AG09309 (cell line): ENCODE data around the gene FPR2.

Experiments used
- DNase-seq: peaks from one replicate; pipeline ENCODE4 v3.0.0-alpha.2; 2010; ENCODE audit warnings: low read depth
- H3K4me3 ChIP-seq: 2 replicates; pipeline ENCODE4 v1.5.1; 2011; ENCODE audit warnings: mild to moderate bottlenecking, low read depth, low read length, moderate library complexity; ENCODE audit not compliant: control insufficient read depth
- CTCF ChIP-seq: IDR thresholded peaks from 2 replicates; pipeline ENCODE4 v1.5.1; 2011; ENCODE audit warnings: mild to moderate bottlenecking, low read depth, low read length, inconsistent platforms; ENCODE audit not compliant: insufficient read depth, control insufficient read depth; ENCODE audit errors: missing control alignments

FPR2 gene

GRCh38 chr19:51786646-51787494, 25.9 kb downstream of the FPR2 start:
- no peak for DNase-seq
- H3K4me3 ChIP-seq: no peak overlapping the region
- TF ChIP-seq CTCF: no peak

GRCh38 chr19:51788029-51788428, 27.0 kb downstream of the FPR2 start:
- TF ChIP-seq CTCF: no peak
- no peak for DNase-seq
- H3K4me3 ChIP-seq: no peak overlapping the region

- no peak overlapping the region for H3K4me3 ChIP-seq
- DNase-seq: no peak
- no peak for TF ChIP-seq CTCF
Measured at GRCh38 chr19:51789061-51789795, 28.2 kb downstream of the FPR2 start.

GRCh38 chr19:51792932-51793331, 32.0 kb downstream of the FPR2 start:
- TF ChIP-seq CTCF: no peak
- H3K4me3 ChIP-seq: no peak overlapping the region

GRCh38 chr19:51793994-51794393, 33.0 kb downstream of the FPR2 start:
- TF ChIP-seq CTCF: no peak
- H3K4me3 ChIP-seq: no peak overlapping the region
- no peak for DNase-seq

More at GRCh38 chr19:51792932-51793331, 32.0 kb downstream of the FPR2 start:
- no peak for DNase-seq

GRCh38 chr19:51794885-51795490, 34.0 kb downstream of the FPR2 start, which contains the start of gene FPR3:
Gene FPR3 (plus strand): TSS chr19:51795157. CDS start chr19:51823749, 28,592 bp downstream.
- TF ChIP-seq CTCF: no peak
- no peak within 1 kb of the TSS for H3K4me3 ChIP-seq
- peak; percentile 28 for DNase-seq
